ENCODE results near the gene TSR3. TPM values are rescaled to one million over a fixed set of nuclear protein-coding genes. Genes with fewer than 3 reads are reported as not detected.

Gene TSR3
- total RNA-seq, 4 donors from 2014 or later: 15.9 to 101 (median 30.8) TPM

DNA sequence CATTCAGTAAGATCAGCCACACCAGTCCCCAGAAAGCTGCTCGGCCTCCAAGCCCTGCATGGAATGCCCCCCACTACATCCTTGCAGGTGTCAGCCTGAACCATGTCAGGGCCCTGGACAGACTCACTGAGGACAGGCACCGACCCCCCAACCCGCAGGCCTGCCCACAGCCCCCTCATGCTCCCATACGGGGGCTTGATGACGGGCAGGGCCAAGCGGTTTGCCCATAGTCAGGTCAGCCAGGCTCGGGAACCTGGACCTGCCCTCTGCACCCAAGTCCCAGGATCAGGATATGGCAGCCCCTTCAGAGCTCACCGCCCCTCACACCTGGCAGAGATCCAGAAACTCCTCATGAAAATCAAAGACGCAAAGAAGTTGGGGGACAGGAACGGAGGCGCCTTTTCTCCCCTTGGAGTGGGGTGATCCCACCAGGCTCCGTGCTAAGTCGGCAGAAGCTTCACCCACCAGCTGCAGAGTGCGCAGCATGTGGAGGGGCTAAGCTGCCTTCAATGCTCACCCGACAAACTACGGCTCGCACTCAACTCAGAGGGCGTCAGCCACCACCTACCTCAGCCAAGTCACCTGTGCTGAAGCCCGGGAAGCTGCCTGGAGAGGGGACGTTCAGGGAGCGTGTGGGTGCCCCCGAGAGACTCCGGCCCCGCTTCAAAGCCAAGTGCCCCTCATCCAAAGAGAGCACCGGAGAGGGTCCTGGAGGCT lies 26.6 kb upstream of the TSR3 start:
- Histone ChIP-seq H3K27me3 (no peaks in the 10 kb centered on the region), H3K36me3 (no peaks in the 10 kb centered on the region), H3K27ac (peak overlapping the region in 1 of 2 donors; percentile 48), H3K9me3 (no peaks in the 10 kb centered on the region), H3K4me1 (peaks cover 0 to 10% of the 10 kb centered on the region in 2 donors), H3K4me3 (no peak overlapping the region)
- DNase-seq: no peak
- intact Hi-C loops (cut with DNase I; ENCODE audit: low total_unique reads): no loop called here
- TF ChIP-seq, protein P1, sequence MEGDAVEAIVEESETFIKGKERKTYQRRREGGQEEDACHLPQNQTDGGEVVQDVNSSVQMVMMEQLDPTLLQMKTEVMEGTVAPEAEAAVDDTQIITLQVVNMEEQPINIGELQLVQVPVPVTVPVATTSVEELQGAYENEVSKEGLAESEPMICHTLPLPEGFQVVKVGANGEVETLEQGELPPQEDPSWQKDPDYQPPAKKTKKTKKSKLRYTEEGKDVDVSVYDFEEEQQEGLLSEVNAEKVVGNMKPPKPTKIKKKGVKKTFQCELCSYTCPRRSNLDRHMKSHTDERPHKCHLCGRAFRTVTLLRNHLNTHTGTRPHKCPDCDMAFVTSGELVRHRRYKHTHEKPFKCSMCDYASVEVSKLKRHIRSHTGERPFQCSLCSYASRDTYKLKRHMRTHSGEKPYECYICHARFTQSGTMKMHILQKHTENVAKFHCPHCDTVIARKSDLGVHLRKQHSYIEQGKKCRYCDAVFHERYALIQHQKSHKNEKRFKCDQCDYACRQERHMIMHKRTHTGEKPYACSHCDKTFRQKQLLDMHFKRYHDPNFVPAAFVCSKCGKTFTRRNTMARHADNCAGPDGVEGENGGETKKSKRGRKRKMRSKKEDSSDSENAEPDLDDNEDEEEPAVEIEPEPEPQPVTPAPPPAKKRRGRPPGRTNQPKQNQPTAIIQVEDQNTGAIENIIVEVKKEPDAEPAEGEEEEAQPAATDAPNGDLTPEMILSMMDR (IDR thresholded peaks at IDR 0.05): no peak
- no peak for TF ChIP-seq POLR2A (IDR thresholded peaks at IDR 0.05)

DNA sequence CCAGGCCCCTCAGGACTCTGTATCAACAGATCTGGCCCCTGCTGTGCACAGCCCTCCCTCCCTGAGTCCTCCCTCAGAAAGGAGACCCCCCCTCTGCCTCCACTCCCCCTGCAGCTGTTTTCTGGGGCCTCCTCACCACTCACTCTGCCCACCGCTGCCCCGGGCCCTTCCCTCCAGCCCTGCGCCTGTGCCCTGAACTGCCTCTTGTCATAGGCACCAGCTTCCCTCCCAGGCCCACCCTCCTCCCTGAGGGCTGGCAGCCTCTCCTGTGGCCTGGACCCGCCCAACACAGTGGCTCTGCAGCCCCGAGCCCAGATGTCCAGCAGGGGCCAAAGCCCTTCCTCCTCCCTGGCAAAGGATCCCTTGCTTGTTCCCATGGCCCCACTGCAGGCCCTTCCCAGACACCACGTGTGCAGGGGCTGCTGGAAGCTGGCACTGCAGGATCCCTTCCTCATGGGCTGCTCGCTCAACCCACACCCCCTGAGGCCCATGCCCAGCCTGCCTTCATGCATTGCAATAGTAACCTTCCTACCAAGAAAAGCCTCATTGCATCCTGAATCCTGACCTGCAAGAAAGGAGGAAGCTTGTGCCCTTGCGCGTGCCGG lies 25.8 kb upstream of the TSR3 start:
- no peak overlapping the region for H3K27ac ChIP-seq
- no peak for DNase-seq
- no peak for TF ChIP-seq POLR2A (IDR thresholded peaks at IDR 0.05)
- TF ChIP-seq, protein P1 (IDR thresholded peaks at IDR 0.05): no peak
- H3K36me3 ChIP-seq: no peaks in the 10 kb centered on the region
- peaks cover 0 to 10% of the 10 kb centered on the region in 2 donors for H3K4me1 ChIP-seq
- H3K9me3 ChIP-seq: no peaks in the 10 kb centered on the region
- H3K27me3 ChIP-seq: no peaks in the 10 kb centered on the region
- intact Hi-C loops (cut with DNase I; ENCODE audit: low total_unique reads): no loop called here
- H3K4me3 ChIP-seq: no peak overlapping the region

- peaks cover 0 to 10% of the 10 kb centered on the region in 2 donors for H3K4me1 ChIP-seq
- no peak for DNase-seq
- TF ChIP-seq POLR2A (IDR thresholded peaks at IDR 0.05): no peak
- TF ChIP-seq, protein P1 (IDR thresholded peaks at IDR 0.05): no peak
- H3K36me3 ChIP-seq: no peaks in the 10 kb centered on the region
- H3K27me3 ChIP-seq: no peaks in the 10 kb centered on the region
- H3K9me3 ChIP-seq: no peaks in the 10 kb centered on the region
- no peak overlapping the region for H3K4me3 ChIP-seq
- H3K27ac ChIP-seq: no peak overlapping the region
- intact Hi-C loops (cut with DNase I; ENCODE audit: low total_unique reads): no loop called here
Observed at GRCh38 chr16:1375741-1376410, 24.2 kb upstream of the TSR3 start.

DNA sequence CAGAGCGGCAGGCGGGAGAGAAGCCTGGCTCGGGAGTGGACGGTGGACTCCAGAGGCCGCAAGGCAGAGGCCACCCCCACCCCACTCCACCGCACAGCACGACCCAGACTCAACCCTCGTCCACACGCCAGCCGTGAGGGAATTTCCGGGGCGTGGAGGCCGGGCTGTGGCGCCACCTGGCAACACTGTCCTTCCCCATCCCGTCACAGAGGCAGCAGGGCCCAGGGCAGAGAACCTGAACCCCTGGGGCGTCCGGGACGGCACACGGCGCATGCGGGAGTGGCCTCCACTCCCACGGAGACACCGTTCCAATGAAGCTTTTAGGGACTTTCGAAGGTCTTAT lies 23.6 kb upstream of the TSR3 start:
- no peak for TF ChIP-seq POLR2A (IDR thresholded peaks at IDR 0.05)
- TF ChIP-seq, protein P1 (IDR thresholded peaks at IDR 0.05): no peak
- Histone ChIP-seq H3K4me3 (no peak overlapping the region), H3K9me3 (no peaks in the 10 kb centered on the region), H3K27ac (no peak overlapping the region), H3K36me3 (no peaks in the 10 kb centered on the region), H3K27me3 (no peaks in the 10 kb centered on the region), H3K4me1 (peaks cover 0 to 10% of the 10 kb centered on the region in 2 donors)
- DNase-seq: no peak
- intact Hi-C loops (cut with DNase I; ENCODE audit: low total_unique reads): no loop called here
